ENCODE results near the gene UTP18.
"Not testable (repeated sequence)": the region's sequence is repeated elsewhere in the genome, so short reads cannot be mapped to it uniquely, and the experiment has no call there.

Gene UTP18

GRCh38 chr17:51260237-51261023 lies at the start of gene UTP18:
Gene UTP18 (plus strand): TSS chr17:51260546. CDS start chr17:51260585, 39 bp downstream.
- peak; percentile 95 for DNase-seq (ENCODE audit: low read depth)

GRCh38 chr17:51214920-51215319 lies 45.4 kb upstream of the UTP18 start:
- DNase-seq (ENCODE audit: low read depth): no peak

- DNase-seq (ENCODE audit: low read depth): no peak
Measured at GRCh38 chr17:51217946-51218345, 42.4 kb upstream of the UTP18 start.

GRCh38 chr17:51221322-51221721 lies 39.0 kb upstream of the UTP18 start:
- DNase-seq (ENCODE audit: low read depth): no peak

DNA sequence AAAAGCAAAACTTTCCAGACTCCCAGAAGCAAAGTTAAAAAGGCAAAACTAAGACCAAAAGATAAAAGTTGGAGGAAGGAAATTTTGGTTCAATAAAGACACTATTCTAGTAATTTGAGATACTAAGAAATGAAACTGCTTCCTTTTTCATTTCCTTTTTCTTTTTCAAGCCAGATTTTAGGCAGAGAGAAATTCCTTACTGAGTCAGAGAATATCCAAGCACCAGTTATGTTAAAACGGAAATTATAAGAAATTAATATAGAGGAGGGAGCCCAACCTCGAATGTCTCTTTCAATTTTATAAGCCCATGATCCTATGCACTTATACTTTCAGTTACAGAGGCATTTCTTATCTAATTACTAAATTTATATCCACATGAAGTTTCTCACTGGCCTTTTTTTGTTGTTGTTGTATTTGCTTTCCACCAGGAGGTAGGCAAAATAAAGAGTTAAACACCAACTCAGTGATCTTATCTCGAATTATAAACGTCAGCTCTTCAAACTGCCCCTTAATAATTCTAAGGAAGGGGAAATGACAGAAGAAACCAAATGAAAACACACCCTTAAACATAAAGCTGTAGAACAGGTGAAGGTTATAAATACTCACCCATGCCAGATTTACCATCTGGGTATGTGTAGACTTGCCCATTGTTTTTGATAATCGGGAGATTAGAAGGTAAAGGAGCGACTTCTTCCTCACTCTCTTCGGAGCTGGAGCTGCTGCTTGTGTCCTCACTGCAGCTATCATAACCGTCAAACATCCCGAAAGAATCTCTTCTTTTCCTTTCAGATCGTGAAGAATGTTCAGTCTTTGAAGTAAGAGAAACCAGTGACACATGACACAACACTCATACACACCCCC lies 35.7 kb upstream of the UTP18 start:
- no peak for DNase-seq (ENCODE audit: low read depth)

- not testable (repeated sequence) for DNase-seq (ENCODE audit: low read depth)
Measured at GRCh38 chr17:51225523-51225922, 34.8 kb upstream of the UTP18 start.

- DNase-seq (ENCODE audit: low read depth): no peak
Measured at GRCh38 chr17:51228161-51228560, 32.2 kb upstream of the UTP18 start.

- no peak for DNase-seq (ENCODE audit: low read depth)
Measured at GRCh38 chr17:51229889-51230288, 30.5 kb upstream of the UTP18 start.

GRCh38 chr17:51230306-51230705 lies 30.0 kb upstream of the UTP18 start:
- no peak for DNase-seq (ENCODE audit: low read depth)

DNA sequence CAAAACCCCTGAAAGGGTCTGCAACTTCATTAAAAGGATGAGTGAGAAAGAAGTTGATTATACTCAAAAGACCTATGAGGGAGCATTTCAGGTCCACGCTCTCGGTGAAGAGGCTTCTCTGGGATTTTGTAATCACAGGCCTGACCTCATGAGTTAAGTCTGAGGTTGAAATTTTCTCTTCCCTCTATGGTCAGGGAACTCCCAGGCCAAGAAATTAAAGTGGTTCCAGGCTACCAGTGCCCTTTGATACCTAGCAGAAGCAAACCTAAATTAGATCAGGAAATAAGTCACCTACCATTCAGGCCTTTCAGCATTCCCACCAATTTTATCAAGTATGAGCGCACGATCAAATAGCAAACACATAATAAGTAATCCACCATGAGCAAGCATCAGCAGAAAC lies 28.3 kb upstream of the UTP18 start:
- no peak for DNase-seq (ENCODE audit: low read depth)

GRCh38 chr17:51234162-51234561 lies 26.2 kb upstream of the UTP18 start:
- DNase-seq (ENCODE audit: low read depth): no peak

GRCh38 chr17:51238255-51238887 lies 22.0 kb upstream of the UTP18 start:
- no peak for DNase-seq (ENCODE audit: low read depth)

GRCh38 chr17:51240275-51240674 lies 20.1 kb upstream of the UTP18 start:
- no peak for DNase-seq (ENCODE audit: low read depth)

DNA sequence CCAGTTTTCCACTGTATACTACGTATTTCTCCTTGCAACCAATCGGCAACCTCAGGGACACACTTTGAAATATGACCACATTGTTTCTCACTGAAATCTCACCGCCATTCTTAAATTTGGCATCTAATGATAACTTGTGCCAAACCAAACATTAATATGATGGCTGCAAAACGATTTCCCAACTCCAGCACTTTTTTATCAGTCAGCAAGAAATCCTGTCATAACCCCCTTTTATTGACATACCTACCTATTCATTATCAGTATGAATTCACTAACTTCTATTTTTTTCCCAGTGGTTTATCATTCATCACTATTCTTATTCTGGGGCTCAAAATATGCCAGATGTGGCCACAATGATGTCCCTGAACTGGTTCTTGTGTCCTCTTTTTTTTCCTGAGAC lies 16.3 kb upstream of the UTP18 start:
- no peak for DNase-seq (ENCODE audit: low read depth)

- no peak for DNase-seq (ENCODE audit: low read depth)
Measured at GRCh38 chr17:51245535-51245934, 14.8 kb upstream of the UTP18 start.

GRCh38 chr17:51250314-51250840 lies 10.0 kb upstream of the UTP18 start:
- DNase-seq (ENCODE audit: low read depth): no peak

- DNase-seq (ENCODE audit: low read depth): no peak
Measured at GRCh38 chr17:51251010-51251409, 9.3 kb upstream of the UTP18 start.

DNA sequence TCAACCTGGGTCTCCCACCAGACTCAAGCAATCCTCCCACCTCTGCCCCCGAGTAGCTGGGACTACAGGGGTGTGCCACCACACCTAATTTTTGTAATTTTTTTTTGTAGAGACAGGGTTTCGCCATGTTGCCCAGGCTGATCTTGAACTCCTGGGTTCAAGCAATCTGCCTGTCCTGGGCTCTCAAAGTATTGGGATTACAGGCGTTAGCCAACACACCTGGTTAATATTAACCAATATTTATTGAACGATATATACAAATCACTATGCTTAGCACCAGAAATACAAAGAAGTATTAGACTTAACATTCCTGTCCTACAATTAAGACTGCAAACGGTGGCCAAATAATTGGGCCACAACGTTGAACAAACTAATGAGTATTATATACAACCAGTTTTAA lies 4.7 kb upstream of the UTP18 start:
- no peak for DNase-seq (ENCODE audit: low read depth)

DNA sequence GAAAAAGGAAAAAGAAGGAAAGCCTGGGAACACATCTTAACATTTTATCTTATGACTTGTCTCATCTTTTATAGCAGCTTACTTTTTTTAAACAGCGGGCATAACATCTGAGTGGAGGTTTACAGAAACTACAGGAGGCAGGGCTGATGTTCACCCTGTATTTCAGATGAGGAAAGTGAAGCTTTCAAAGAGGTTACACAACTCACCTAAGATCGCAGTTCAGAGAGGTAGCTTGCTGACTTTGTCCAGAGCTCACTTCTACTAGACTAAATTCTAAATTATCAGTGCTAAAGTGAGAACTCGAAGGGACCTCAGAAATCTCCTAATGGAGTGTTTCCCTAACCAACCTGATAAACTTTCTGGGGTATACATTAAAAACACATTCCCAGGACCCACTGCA lies 4.2 kb upstream of the UTP18 start:
- DNase-seq (ENCODE audit: low read depth): no peak

GRCh38 chr17:51257150-51258081 lies 2.9 kb upstream of the UTP18 start:
- DNase-seq (ENCODE audit: low read depth): no peak

Data from stimulated activated CD4-positive, alpha-beta T cell treated with anti-CD3 and anti-CD28 coated beads, Interleukin-2, amount 100 ng/mL, for 4 hours (primary cell).